GM10847 (cell line): ENCODE results near the gene SPANXA2.
"Not testable (repeated sequence)": the region's sequence is repeated elsewhere in the genome, so short reads cannot be mapped to it uniquely, and the experiment has no call there.

Experiments used
- POLR2A ChIP-seq: IDR thresholded peaks from 2 replicates; pipeline ENCODE4 v1.6.1; 2011; ENCODE audit not compliant: insufficient read length; ENCODE audit errors: extremely low read depth

Gene SPANXA2, protein sequence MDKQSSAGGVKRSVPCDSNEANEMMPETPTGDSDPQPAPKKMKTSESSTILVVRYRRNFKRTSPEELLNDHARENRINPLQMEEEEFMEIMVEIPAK

DNA sequence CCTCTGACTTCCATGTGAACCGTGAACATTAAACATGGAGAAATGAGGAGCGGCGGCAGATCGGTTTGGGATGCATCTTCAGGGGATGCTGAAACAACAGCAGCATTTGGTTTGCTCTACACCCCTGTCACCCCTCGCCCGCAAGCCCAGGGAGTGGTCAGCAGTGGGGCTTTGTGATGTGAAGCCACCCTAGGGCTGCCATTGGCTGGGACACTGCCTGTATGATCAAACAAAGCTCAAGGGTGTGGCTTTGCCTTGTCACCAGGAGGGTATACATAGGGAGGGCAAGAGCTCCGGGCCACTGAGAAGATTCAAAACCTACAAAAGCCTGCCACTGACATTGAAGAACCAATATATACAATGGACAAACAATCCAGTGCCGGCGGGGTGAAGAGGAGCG, at the start of gene SPANXA2:
SPANXA2 (plus strand) TSS at position 301 of the 400 bp plus-strand sequence; CDS start at position 361, 60 bp downstream.
- TF ChIP-seq POLR2A: not testable (repeated sequence)

- TF ChIP-seq POLR2A: not testable (repeated sequence)
Observed at GRCh38 chrX:141584638-141585037, 4.9 kb upstream of the SPANXA2 start, which contains the start of gene SPANXA1. SPANXA1 (minus strand) TSS chrX:141584738; CDS start chrX:141584678, 60 bp downstream.

DNA sequence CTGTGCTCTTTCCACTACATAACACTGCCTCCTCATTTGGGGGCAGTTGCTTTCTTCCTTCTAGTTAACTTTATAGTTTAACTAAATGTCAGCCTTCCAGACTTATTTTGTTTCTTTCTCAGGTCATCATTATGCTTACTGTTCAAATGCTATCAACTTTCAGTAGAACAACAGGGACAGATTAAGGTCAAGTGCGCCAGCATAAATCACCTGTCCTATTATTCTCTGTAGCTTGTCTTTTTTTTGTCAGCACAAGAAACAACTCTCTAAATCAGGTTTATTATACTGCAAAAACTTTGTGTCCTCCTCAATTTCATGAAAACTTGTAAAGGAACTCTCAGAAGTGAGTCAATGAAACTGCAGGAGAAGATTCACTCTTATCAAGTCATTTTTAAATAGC, 19.6 kb downstream of the SPANXA2 start:
- TF ChIP-seq POLR2A: no peak

GRCh38 chrX:141619336-141619735, 29.8 kb downstream of the SPANXA2 start:
- no peak for TF ChIP-seq POLR2A

GRCh38 chrX:141632124-141632523, 42.6 kb downstream of the SPANXA2 start:
- TF ChIP-seq POLR2A: no peak

DNA sequence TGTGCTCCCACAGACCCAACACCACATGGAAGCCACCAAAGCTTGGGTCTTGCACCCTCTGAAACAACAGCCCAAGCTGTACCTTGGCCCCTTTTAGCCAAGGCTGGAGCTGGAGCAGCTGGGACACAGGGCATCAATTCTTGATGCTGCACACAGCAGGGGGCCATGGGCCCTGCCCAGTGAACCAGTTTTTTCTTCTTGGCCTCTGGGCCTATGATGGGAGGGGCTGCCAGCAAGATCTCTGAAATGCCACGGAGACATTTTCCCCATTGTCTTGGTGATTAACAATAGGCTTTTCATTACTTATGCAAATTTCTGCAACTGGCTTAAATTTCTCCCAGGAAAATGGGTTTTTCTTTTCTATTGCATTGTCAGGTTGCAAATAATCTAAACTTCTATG, 49.0 kb downstream of the SPANXA2 start:
- TF ChIP-seq POLR2A: no peak
